ENCODE data around the gene CALML6. TPM values are rescaled to one million over a fixed set of nuclear protein-coding genes. Genes with fewer than 3 reads are reported as not detected.

The CALML6 gene
- total and polyA plus RNA-seq, 10 donors = 0.34 to 3.0 (median 0.69) TPM; not detected in 2

DNA sequence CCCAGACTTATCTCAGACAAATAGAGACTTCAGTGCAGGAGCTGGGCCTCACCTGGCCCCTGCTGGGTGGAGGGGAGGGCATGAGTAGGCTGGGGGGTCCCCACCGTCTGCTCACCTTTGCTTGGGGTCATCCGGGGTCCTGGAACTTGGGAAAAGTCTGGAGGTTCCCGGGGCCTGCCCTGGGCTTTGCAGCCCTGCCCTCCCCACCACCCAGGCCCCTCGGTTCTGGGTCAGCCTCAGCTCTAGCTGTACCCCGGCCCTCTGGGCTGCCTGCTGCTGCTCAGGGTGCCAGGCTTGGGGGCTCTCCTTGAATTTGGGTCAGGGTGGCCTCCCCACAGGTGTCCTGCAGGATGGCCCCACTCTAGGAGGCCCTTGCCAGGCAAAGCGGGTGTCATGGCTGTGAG, 6.4 kb downstream of the CALML6 start:
- DNase-seq = peak; percentile 82
- WGBS, 5 donors = 87 to 90% (median 88%) methylated on average over 6 of the region's 6 CpGs; no CpG with 5 or more reads in 1 of the 5 donors

DNA sequence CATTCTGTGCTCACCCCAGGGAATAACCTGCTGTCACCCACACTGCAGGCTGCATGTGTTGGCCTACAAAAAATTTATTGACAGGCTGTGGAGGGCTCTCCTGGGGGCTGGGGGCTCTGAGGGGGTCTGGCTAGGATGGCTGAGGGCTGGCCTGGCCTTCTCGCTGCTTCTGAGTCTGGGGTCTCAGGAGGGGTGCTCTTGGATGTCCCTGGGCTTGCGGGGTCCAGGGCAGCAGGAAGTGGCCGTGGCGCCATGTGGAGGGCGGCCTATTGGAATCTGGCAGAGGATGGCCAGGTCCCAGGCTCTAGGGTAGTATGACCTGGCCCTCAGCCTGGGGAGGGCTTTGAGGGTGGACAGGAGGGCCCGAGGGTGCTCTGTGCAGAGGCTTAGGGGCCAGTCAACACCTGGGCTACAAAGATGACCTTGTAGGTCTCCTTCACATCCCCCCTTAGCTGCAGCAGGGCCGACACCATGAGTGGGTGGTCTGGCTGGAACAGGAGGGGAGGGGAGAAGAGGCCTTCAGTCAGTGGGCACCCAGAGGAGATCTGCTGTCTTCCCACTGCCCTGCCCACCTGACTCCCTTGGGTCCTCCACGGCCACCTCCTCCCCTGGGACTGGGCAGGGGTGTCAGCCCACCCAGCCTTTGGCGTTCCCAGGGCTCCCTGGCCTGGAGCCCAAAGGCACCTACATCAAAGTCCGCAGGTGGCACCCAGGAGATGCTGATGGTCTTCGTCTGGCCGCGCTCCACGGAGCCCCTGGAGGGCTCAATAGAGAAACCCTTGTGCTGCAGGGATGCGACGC, 7.0 kb downstream of the CALML6 start:
- H3K9me3 ChIP-seq = no peaks in the 10 kb centered on the region
- TF ChIP-seq POLR2AphosphoS5 (IDR thresholded peaks at IDR 0.05) (no peak), POLR2A (IDR thresholded peaks at IDR 0.05) (no peak)
- TF ChIP-seq, protein P1, sequence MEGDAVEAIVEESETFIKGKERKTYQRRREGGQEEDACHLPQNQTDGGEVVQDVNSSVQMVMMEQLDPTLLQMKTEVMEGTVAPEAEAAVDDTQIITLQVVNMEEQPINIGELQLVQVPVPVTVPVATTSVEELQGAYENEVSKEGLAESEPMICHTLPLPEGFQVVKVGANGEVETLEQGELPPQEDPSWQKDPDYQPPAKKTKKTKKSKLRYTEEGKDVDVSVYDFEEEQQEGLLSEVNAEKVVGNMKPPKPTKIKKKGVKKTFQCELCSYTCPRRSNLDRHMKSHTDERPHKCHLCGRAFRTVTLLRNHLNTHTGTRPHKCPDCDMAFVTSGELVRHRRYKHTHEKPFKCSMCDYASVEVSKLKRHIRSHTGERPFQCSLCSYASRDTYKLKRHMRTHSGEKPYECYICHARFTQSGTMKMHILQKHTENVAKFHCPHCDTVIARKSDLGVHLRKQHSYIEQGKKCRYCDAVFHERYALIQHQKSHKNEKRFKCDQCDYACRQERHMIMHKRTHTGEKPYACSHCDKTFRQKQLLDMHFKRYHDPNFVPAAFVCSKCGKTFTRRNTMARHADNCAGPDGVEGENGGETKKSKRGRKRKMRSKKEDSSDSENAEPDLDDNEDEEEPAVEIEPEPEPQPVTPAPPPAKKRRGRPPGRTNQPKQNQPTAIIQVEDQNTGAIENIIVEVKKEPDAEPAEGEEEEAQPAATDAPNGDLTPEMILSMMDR (IDR thresholded peaks at IDR 0.05 in 8 of 11, conservative IDR thresholded peaks at IDR 0.05 in 3 of 11) = no peak
- H3K4me1 ChIP-seq = peaks cover 8 to 62% (median 35%) of the 10 kb centered on the region in 6 donors
- peaks cover 0 to 13% (median 0%) of the 10 kb centered on the region in 7 donors for H3K27me3 ChIP-seq (replicated peaks in 1 of 7)
- intact Hi-C loops (cut with DNase I; ENCODE audit: low total_unique reads) = no loop called here
- H3K4me3 ChIP-seq = no peak overlapping the region
- no peaks in the 10 kb centered on the region for H3K36me3 ChIP-seq
- H3K27ac ChIP-seq = peak overlapping the region in 1 of 8 donors; percentile 73
- DNase-seq = peak; percentile 73
- 72 to 93% (median 91%) methylated on average over 8 to 16 of the region's 16 CpGs for WGBS, 5 donors

More for the DNA sequence above, 6.4 kb downstream of the CALML6 start:
- Histone ChIP-seq H3K4me1 (peaks cover 8 to 62% (median 35%) of the 10 kb centered on the region in 6 donors), H3K27me3 (replicated peaks in 1 of 7) (peaks cover 0 to 9% (median 0%) of the 10 kb centered on the region in 7 donors), H3K27ac (peak overlapping the region in 1 of 8 donors; percentile 73), H3K36me3 (no peaks in the 10 kb centered on the region), H3K4me3 (no peak overlapping the region), H3K9me3 (no peaks in the 10 kb centered on the region)
- intact Hi-C loops (cut with DNase I; ENCODE audit: low total_unique reads) = no loop called here
- TF ChIP-seq POLR2AphosphoS5 (IDR thresholded peaks at IDR 0.05) (no peak), POLR2A (IDR thresholded peaks at IDR 0.05) (no peak)
- TF ChIP-seq, protein P1 (IDR thresholded peaks at IDR 0.05 in 8 of 11, conservative IDR thresholded peaks at IDR 0.05 in 3 of 11) = no peak

DNA sequence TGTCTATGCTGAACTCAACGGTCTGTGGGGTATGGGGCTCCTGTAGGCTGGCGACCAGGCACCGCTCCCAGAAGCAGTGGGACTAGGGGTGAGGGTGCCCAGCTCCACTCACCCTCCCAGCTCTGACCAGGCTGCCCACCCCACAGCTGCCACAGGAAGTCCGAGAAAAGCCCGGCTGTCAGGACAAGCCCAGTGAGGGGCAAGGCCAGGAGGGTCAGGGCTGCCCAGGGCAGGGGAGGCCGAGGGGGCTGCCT, 7.6 kb downstream of the CALML6 start:
- no peaks in the 10 kb centered on the region for H3K36me3 ChIP-seq
- no peak overlapping the region for H3K27ac ChIP-seq
- DNase-seq = peak; percentile 77
- H3K4me1 ChIP-seq = peaks cover 8 to 63% (median 36%) of the 10 kb centered on the region in 6 donors
- no peak overlapping the region for H3K4me3 ChIP-seq
- peaks cover 0 to 15% (median 0%) of the 10 kb centered on the region in 7 donors for H3K27me3 ChIP-seq (replicated peaks in 1 of 7)
- no peaks in the 10 kb centered on the region for H3K9me3 ChIP-seq
- no peak for TF ChIP-seq POLR2A (IDR thresholded peaks at IDR 0.05)
- intact Hi-C loops (cut with DNase I; ENCODE audit: low total_unique reads) = no loop called here
- WGBS, 5 donors = 33 to 81% (median 78%) methylated on average over 1 to 6 of the region's 6 CpGs

DNA sequence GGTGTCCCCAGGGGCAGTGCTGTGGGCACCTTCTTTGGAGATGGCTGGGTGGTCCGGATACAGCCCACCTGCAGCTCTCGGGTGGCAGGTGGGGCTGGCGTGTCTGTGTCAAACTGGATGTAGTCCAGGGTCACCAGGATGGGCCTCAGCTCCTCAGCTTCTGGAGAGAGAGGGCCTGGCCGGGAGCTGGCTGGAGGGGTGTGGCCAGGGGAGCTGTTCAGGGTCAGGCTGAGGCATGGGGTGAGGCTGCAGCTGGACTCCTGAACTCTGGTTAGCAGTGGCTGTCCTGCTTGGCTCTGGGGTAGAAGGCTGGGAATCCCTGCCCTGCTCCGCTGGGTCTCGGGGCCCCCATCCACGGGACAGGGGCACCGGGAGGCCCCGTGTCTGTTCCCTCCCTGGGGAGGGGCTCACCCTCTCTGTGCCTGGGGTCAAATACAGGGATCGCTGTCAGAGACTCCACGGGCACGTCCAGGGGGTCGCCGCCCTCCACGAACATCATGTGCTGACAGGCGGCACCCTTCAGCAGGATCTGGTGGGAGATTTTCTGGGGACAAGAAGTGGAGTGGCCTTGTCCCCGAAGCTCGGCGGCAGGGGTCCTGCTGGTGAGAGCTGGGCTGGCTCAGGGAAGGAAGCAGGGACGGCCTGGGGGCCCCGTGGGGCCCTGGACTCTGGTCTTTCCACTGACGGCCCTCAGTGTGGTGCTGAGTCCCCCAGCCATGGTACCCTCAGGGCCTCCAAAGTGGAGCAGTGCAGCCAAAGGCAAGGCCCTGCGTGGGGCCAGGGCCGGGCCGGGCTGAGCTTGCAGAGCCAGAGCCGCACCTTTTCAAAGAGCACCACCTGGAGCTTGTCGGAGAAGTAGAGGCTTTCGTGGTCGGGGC, 8.1 kb downstream of the CALML6 start:
- WGBS, 5 donors = 57 to 79% (median 72%) methylated on average over 8 to 29 of the region's 29 CpGs
- peak; percentile 78 for DNase-seq
- TF ChIP-seq POLR2AphosphoS5 (IDR thresholded peaks at IDR 0.05) = no peak
- TF ChIP-seq, protein P1 (IDR thresholded peaks at IDR 0.05 in 8 of 11, conservative IDR thresholded peaks at IDR 0.05 in 3 of 11) = no peak
- TF ChIP-seq POLR2A (IDR thresholded peaks at IDR 0.05) = no peak
- peaks cover 0 to 10% (median 0%) of the 10 kb centered on the region in 7 donors for H3K27me3 ChIP-seq (replicated peaks in 1 of 7)
- H3K36me3 ChIP-seq = no peaks in the 10 kb centered on the region
- intact Hi-C loops (cut with DNase I; ENCODE audit: low total_unique reads) = no loop called here
- no peak overlapping the region for H3K27ac ChIP-seq
- H3K4me1 ChIP-seq = peaks cover 6 to 63% (median 33%) of the 10 kb centered on the region in 6 donors
- H3K9me3 ChIP-seq = no peaks in the 10 kb centered on the region
- H3K4me3 ChIP-seq = no peak overlapping the region

Data from spleen (tissue), 11 donors.